Gastroesophageal sphincter (tissue), 4 donors: ENCODE data around the gene ZMIZ2. TPM values are rescaled to one million over a fixed set of nuclear protein-coding genes. Genes with fewer than 3 reads are reported as not detected.

Experiments
- ATAC-seq: fragments of 150-250 bp; one replicate; pipeline ENCODE4 v1.9.1; 2016; ENCODE audit warnings: mild to moderate bottlenecking, moderate library complexity
- H3K27ac ChIP-seq, 4 donors: fragments of 200-600 bp; sonication (generic) in 3 of 4; 1 replicate in 3 of 4; 2 replicates in 1 of 4; pipeline ENCODE4 v1.5.1; 2016 to 2019
- H3K27me3 ChIP-seq: fragments of 200-600 bp; sonication (generic); one replicate; pipeline ENCODE4 v1.5.1; 2019
- H3K36me3 ChIP-seq, 2 donors: fragments of 200-600 bp; sonication (generic); one replicate each; pipeline ENCODE4 v1.5.1; 2019; ENCODE audit warnings: control low read depth in 1 of 2
- H3K4me1 ChIP-seq, 3 donors: fragments of 200-600 bp; sonication (generic); 1 replicate in 2 of 3; 2 replicates in 1 of 3; pipeline ENCODE4 v1.5.1; 2016 to 2019; ENCODE audit warnings: control low read depth in 2 of 3
- H3K4me3 ChIP-seq, 2 donors: fragments of 200-600 bp; sonication (generic); one replicate each; pipeline ENCODE4 v1.5.1; 2019; ENCODE audit warnings: mild to moderate bottlenecking in 1 of 2, moderate library complexity in 1 of 2
- H3K9me3 ChIP-seq, 3 donors: fragments of 200-600 bp; sonication (generic); one replicate each; pipeline ENCODE4 v1.5.1; 2017 to 2019; ENCODE audit warnings: control low read depth in 2 of 3
- CTCF ChIP-seq, 4 experiments: fragments of 200-600 bp in 2 of 4; fragments of 450-650 bp in 2 of 4; sonication (generic) in 1 of 4; IDR thresholded peaks; one replicate each; pipeline ENCODE4 v1.5.1; 2017 to 2019; ENCODE audit warnings: antibody characterized with exemption in 4 of 4, mild to moderate bottlenecking in 2 of 4, moderate library complexity in 2 of 4
- EP300 ChIP-seq: sonication (generic); formaldehyde crosslinking; IDR thresholded peaks from one replicate; pipeline ENCODE4 v1.6.1; 2017; ENCODE audit warnings: antibody characterized with exemption, mild to moderate bottlenecking
- POLR2A ChIP-seq, 2 donors: fragments of 450-650 bp; IDR thresholded peaks; one replicate each; pipeline ENCODE4 v1.6.1; 2017; ENCODE audit warnings: antibody characterized with exemption in 2 of 2, mild to moderate bottlenecking in 2 of 2, moderate library complexity in 1 of 2
- POLR2AphosphoS5 ChIP-seq: sonication (generic); formaldehyde crosslinking; IDR thresholded peaks from one replicate; pipeline ENCODE4 v1.6.1; 2017; ENCODE audit warnings: antibody characterized with exemption
- WGBS, 2 donors: methylation state at CpG; one replicate each; pipeline ENCODE4 v1.1.5; 2018; ENCODE audit warnings: low coverage in 1 of 2; 5-methylcytosine and 5-hydroxymethylcytosine counted together
- total RNA-seq, 4 donors: library from RNA; depleted of rRNA; stranded (reverse); fragments of >200 nt; gene quantifications; one replicate each; pipeline ENCODE4 v1.1.0, GENCODE V29; 2016

The ZMIZ2 gene
- total RNA-seq, 4 donors from 2014 or later, result 12.7 to 28.0 (median 20.5) TPM

- Histone ChIP-seq H3K36me3 (no peaks in the 10 kb centered on the region), H3K4me3 (no peak overlapping the region), H3K4me1 (no peaks in the 10 kb centered on the region), H3K9me3 (no peaks in the 10 kb centered on the region), H3K27ac (no peak overlapping the region), H3K27me3 (no peaks in the 10 kb centered on the region)
- no peak for TF ChIP-seq POLR2AphosphoS5
- TF ChIP-seq CTCF (IDR thresholded peaks at IDR 0.05), result no peak
- TF ChIP-seq EP300, result no peak
- TF ChIP-seq POLR2A (IDR thresholded peaks at IDR 0.05), result no peak
- WGBS, 2 donors, result 60 to 100% methylated on average over 1 of the region's 2 CpGs
- ATAC-seq, result no peak
Measured at GRCh38 chr7:44819292-44819691, 70.6 kb downstream of the ZMIZ2 start.

Other genes starting within 250 kb of the ZMIZ2 start
- under 1 TPM in 3 of 4 donors, not detected in 1; 0.08 to 0.27 (median 0.16) TPM for gene NPC1L1, start 207.5 kb upstream of the ZMIZ2 start, total RNA-seq
- gene DDX56, start 174.9 kb upstream of the ZMIZ2 start, total RNA-seq, result 10 to 100 TPM; 34.2 to 46.4 (median 41.4) TPM
- gene TMED4, start 166.6 kb upstream of the ZMIZ2 start, total RNA-seq, result 100 to 1,000 TPM; 124 to 193 (median 160) TPM
- gene OGDH, start 142.2 kb upstream of the ZMIZ2 start, total RNA-seq, result 100 to 1,000 TPM; 112 to 222 (median 137) TPM
- 1,000 to 10,000 TPM; 1,097 to 2,167 (median 1,431) TPM for gene PPIA, start 47.8 kb downstream of the ZMIZ2 start, total RNA-seq
- gene H2AZ2, start 99.2 kb downstream of the ZMIZ2 start, total RNA-seq, result 100 to 1,000 TPM; 207 to 242 (median 215) TPM
- gene PURB, start 136.7 kb downstream of the ZMIZ2 start, total RNA-seq, result 10 to 100 TPM; 35.0 to 54.3 (median 45.7) TPM
- 1 to 10 TPM; 1.4 to 3.6 (median 2.0) TPM for gene MYO1G, start 230.2 kb downstream of the ZMIZ2 start, total RNA-seq